HEK293 (cell line): ENCODE measurements around the gene CYB5B.
A peak's percentile ranks its signal among the peaks of the same experiment; 100 is the strongest.

Experiments
- CTCF ChIA-PET: fragments of 350-600 bp; formaldehyde crosslinking; extraction: SDS; loops from one replicate; lab custom pipeline; 2021; ENCODE audit warnings: antibody characterized with exemption; lab: Yijun Ruan, JAX
- POLR2A ChIA-PET: fragments of 300-600 bp; formaldehyde crosslinking; extraction: SDS; loops from one replicate; lab custom pipeline; 2020; ENCODE audit warnings: antibody characterized with exemption, inconsistent platforms; lab: Yijun Ruan, JAX
- H3K27ac ChIP-seq: fragments of 200-500 bp; sonication (Bioruptor generic); 2 replicates; pipeline ENCODE4 v1.5.1; 2014; ENCODE audit warnings: low read depth, low read length, control low read depth, inconsistent platforms; ENCODE audit errors: extremely low read depth
- H3K36me3 ChIP-seq, 2 experiments: fragments of 200-500 bp in 1 of 2; sonication (Bioruptor generic) in 1 of 2; 1 replicate in 1 of 2; 2 replicates in 1 of 2; pipeline ENCODE4 v1.5.1; 2014 to 2017; ENCODE audit warnings: inconsistent platforms in 2 of 2, low read length in 2 of 2; ENCODE audit not compliant: control insufficient read depth in 2 of 2, insufficient read depth in 1 of 2
- H3K4me1 ChIP-seq: fragments of 200-500 bp; sonication (Bioruptor generic); 2 replicates; pipeline ENCODE4 v1.5.1; 2014; ENCODE audit warnings: mild to moderate bottlenecking, low read length, inconsistent platforms; ENCODE audit not compliant: control insufficient read depth, insufficient read depth
- H3K4me3 ChIP-seq: 2 replicates; pipeline ENCODE4 v1.5.1; 2011; ENCODE audit warnings: low read depth, mild to moderate bottlenecking, control low read depth, low read length, moderate library complexity
- H3K9me3 ChIP-seq: fragments of 200-500 bp; sonication (Bioruptor generic); 2 replicates; pipeline ENCODE4 v1.5.1; 2014; ENCODE audit warnings: low read depth, low read length, inconsistent platforms; ENCODE audit not compliant: control insufficient read depth, insufficient read depth
- FEZF1 ChIP-seq: fragments of 450-650 bp; formaldehyde crosslinking; IDR thresholded peaks from 2 replicates; pipeline ENCODE4 v1.5.1; 2016; ENCODE audit warnings: missing biosample characterization, missing genetic modification characterization
- OVOL3 ChIP-seq: fragments of 450-650 bp; formaldehyde crosslinking; IDR thresholded peaks from 2 replicates; pipeline ENCODE4 v1.5.1; 2016; ENCODE audit warnings: missing biosample characterization, missing genetic modification characterization
- SCRT1 ChIP-seq: fragments of 450-650 bp; formaldehyde crosslinking; IDR thresholded peaks from 2 replicates; pipeline ENCODE4 v1.5.1; 2016; ENCODE audit warnings: missing biosample characterization, missing genetic modification characterization, borderline replicate concordance
- SP2 ChIP-seq: fragments of 450-650 bp; formaldehyde crosslinking; IDR thresholded peaks from 2 replicates; pipeline ENCODE4 v1.5.1; 2016; ENCODE audit warnings: missing biosample characterization, missing genetic modification characterization
- ZIC2 ChIP-seq: fragments of 450-650 bp; formaldehyde crosslinking; IDR thresholded peaks from 2 replicates; pipeline ENCODE4 v1.5.1; 2016; ENCODE audit warnings: missing biosample characterization, missing genetic modification characterization
- ZNF157 ChIP-seq: fragments of 450-650 bp; formaldehyde crosslinking; IDR thresholded peaks from 2 replicates; pipeline ENCODE4 v1.5.1; 2016; ENCODE audit warnings: missing biosample characterization, missing genetic modification characterization
- ZNF174 ChIP-seq: fragments of 450-650 bp; formaldehyde crosslinking; IDR thresholded peaks from 2 replicates; pipeline ENCODE4 v1.5.0; 2017; ENCODE audit warnings: missing biosample characterization, mild to moderate bottlenecking, missing genetic modification characterization
- ZNF404 ChIP-seq: fragments of 450-650 bp; formaldehyde crosslinking; IDR thresholded peaks from 2 replicates; pipeline ENCODE4 v1.5.1; 2017; ENCODE audit warnings: missing biosample characterization, missing genetic modification characterization
- ZNF560 ChIP-seq: fragments of 450-650 bp; formaldehyde crosslinking; IDR thresholded peaks from 2 replicates; pipeline ENCODE4 v1.5.1; 2017; ENCODE audit warnings: missing biosample characterization, missing genetic modification characterization, borderline replicate concordance
- ZNF600 ChIP-seq: fragments of 450-650 bp; formaldehyde crosslinking; IDR thresholded peaks from 2 replicates; pipeline ENCODE4 v1.5.1; 2016; ENCODE audit warnings: missing biosample characterization, missing genetic modification characterization
- ZNF623 ChIP-seq: fragments of 450-650 bp; formaldehyde crosslinking; IDR thresholded peaks from 2 replicates; pipeline ENCODE4 v1.5.1; 2016; ENCODE audit warnings: missing biosample characterization, missing genetic modification characterization
- ZNF654 ChIP-seq: fragments of 450-650 bp; formaldehyde crosslinking; IDR thresholded peaks from 2 replicates; pipeline ENCODE4 v1.5.1; 2016; ENCODE audit warnings: low read depth, missing biosample characterization, missing genetic modification characterization
- ZNF707 ChIP-seq: fragments of 450-650 bp; formaldehyde crosslinking; IDR thresholded peaks from 2 replicates; pipeline ENCODE4 v1.5.1; 2016; ENCODE audit warnings: missing biosample characterization, missing genetic modification characterization
- ZNF785 ChIP-seq: fragments of 450-650 bp; formaldehyde crosslinking; IDR thresholded peaks from 2 replicates; pipeline ENCODE4 v1.5.1; 2016; ENCODE audit warnings: missing biosample characterization, missing genetic modification characterization
- TF ChIP-seq, protein P1 (sequence below): fragments of 450-650 bp; formaldehyde crosslinking; IDR thresholded peaks from 2 replicates; pipeline ENCODE4 v1.5.1; 2017; ENCODE audit warnings: missing biosample characterization, missing genetic modification characterization
- TF ChIP-seq, protein P2 (sequence below): fragments of 450-650 bp; formaldehyde crosslinking; IDR thresholded peaks from 2 replicates; pipeline ENCODE4 v1.5.1; 2016; ENCODE audit warnings: missing biosample characterization, missing genetic modification characterization
- TF ChIP-seq, protein P3 (sequence below): fragments of 450-650 bp; formaldehyde crosslinking; IDR thresholded peaks from 2 replicates; pipeline ENCODE4 v1.5.1; 2016; ENCODE audit warnings: missing biosample characterization, missing genetic modification characterization
- TF ChIP-seq, protein P4 (sequence below): fragments of 450-650 bp; formaldehyde crosslinking; IDR thresholded peaks from 2 replicates; pipeline ENCODE4 v1.5.0; 2017; ENCODE audit warnings: missing biosample characterization, missing genetic modification characterization, borderline replicate concordance
- TF ChIP-seq, protein P5 (sequence below): fragments of 450-650 bp; formaldehyde crosslinking; IDR thresholded peaks from 2 replicates; pipeline ENCODE4 v1.5.1; 2016; ENCODE audit warnings: missing biosample characterization, missing genetic modification characterization
- TF ChIP-seq, protein P6 (sequence below): fragments of 450-650 bp; formaldehyde crosslinking; IDR thresholded peaks from 2 replicates; pipeline ENCODE4 v1.5.1; 2016; ENCODE audit warnings: missing biosample characterization, missing genetic modification characterization
- TF ChIP-seq, protein P7 (sequence below): fragments of 450-650 bp; formaldehyde crosslinking; IDR thresholded peaks from 2 replicates; pipeline ENCODE4 v1.5.1; 2016; ENCODE audit warnings: missing biosample characterization, missing genetic modification characterization

Gene CYB5B

DNA sequence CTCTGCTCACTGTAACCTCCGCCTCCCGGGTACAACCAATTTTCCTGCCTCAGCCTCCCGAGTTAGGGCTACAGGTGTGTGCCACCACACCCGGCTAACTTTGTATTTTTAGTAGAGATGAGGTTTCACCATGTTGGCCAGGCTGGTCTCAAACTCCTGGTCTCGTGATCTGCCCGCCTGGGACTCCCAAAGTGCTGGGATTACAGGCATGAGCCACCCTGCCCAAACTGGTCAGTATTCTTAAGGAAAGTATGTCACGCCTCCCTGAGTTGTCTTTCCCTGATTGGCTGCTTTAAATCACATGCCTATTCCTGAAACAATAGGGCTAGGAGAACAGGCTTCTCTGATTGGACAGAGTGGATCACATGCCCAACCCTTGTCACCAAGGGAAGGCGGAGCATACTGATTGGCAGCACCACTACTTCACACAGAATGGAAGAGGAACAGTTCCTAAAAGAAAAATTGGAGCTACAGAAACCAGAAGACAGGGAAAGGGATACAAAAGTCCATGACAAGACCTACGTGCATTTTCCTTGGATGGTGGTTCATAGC is 17.6 kb upstream of the CYB5B start:
- Histone ChIP-seq H3K4me1 (peaks cover 14% of the 10 kb centered on the region), H3K4me3 (no peak overlapping the region), H3K27ac (no peak overlapping the region), H3K9me3 (no peaks in the 10 kb centered on the region), H3K36me3 (no peaks in the 10 kb centered on the region)
- POLR2A ChIA-PET = no interaction called here
- CTCF ChIA-PET = interaction anchor here (0.7 kb wide), 1 partner anchor 8 kb away, joined by 4 read pairs; no protein-coding TSS in a partner anchor
- no peak for TF ChIP-seq ZNF600
- TF ChIP-seq SP2 (tag by site-specific recombination) = peak; percentile 33; the same call in 1 of the 2 replicates

DNA sequence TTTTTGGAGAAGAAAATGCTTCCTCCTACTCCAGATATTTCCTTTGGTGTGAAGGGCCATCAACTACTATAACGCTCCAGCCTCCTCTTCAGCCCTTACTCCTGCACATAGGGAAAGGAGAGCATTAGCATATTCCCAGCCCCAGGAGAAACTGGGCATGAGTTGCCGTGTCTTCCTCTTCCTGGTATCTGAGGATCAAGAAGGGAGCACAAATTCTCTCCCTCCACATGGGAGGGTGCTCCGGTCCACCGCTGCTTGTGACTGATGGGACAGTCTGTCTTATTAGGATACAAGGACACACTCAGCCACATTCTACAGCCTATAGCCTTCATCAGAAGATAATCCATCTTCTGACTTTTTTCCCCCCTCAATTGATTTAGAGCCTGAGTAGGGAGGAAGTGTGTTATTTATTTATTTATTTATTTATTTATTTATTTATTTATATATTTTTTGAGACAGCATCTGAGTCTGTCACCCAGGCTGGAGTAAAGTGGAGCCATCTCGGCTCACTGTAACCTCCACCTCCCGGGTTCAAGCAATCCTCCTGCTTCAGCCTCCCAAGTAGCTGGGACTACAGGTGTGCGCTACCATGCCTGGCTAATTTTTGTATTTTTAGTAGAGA is 16.6 kb upstream of the CYB5B start:
- H3K9me3 ChIP-seq = no peaks in the 10 kb centered on the region
- H3K36me3 ChIP-seq = no peaks in the 10 kb centered on the region
- H3K4me1 ChIP-seq = peaks cover 14% of the 10 kb centered on the region
- POLR2A ChIA-PET = no interaction called here
- no peak overlapping the region for H3K4me3 ChIP-seq
- H3K27ac ChIP-seq = no peak overlapping the region
- CTCF ChIA-PET = interaction anchor here (0.7 to 1.2 kb wide), 3 partner anchors 8 to 10 kb away, joined by 3 to 6 read pairs (median 4); no protein-coding TSS in a partner anchor
- TF ChIP-seq ZNF404 (tag by site-specific recombination) = peak; percentile 95
- TF ChIP-seq, protein P1, sequence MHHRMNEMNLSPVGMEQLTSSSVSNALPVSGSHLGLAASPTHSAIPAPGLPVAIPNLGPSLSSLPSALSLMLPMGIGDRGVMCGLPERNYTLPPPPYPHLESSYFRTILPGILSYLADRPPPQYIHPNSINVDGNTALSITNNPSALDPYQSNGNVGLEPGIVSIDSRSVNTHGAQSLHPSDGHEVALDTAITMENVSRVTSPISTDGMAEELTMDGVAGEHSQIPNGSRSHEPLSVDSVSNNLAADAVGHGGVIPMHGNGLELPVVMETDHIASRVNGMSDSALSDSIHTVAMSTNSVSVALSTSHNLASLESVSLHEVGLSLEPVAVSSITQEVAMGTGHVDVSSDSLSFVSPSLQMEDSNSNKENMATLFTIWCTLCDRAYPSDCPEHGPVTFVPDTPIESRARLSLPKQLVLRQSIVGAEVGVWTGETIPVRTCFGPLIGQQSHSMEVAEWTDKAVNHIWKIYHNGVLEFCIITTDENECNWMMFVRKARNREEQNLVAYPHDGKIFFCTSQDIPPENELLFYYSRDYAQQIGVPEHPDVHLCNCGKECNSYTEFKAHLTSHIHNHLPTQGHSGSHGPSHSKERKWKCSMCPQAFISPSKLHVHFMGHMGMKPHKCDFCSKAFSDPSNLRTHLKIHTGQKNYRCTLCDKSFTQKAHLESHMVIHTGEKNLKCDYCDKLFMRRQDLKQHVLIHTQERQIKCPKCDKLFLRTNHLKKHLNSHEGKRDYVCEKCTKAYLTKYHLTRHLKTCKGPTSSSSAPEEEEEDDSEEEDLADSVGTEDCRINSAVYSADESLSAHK (tag by site-specific recombination) = no peak; the same call in 1 of the 2 replicates
- TF ChIP-seq ZNF707 (tag by site-specific recombination) = no peak
- TF ChIP-seq, protein P2, sequence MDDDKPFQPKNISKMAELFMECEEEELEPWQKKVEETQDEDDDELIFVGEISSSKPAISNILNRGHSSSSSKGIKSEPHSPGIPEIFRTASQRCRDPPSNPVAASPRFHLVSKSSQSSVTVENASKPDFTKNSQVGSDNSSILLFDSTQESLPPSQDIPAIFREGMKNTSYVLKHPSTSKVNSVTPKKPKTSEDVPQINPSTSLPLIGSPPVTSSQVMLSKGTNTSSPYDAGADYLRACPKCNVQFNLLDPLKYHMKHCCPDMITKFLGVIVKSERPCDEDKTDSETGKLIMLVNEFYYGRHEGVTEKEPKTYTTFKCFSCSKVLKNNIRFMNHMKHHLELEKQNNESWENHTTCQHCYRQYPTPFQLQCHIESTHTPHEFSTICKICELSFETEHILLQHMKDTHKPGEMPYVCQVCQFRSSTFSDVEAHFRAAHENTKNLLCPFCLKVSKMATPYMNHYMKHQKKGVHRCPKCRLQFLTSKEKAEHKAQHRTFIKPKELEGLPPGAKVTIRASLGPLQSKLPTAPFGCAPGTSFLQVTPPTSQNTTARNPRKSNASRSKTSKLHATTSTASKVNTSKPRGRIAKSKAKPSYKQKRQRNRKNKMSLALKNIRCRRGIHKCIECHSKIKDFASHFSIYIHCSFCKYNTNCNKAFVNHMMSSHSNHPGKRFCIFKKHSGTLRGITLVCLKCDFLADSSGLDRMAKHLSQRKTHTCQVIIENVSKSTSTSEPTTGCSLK (tag by site-specific recombination) = no peak
- TF ChIP-seq, protein P3, sequence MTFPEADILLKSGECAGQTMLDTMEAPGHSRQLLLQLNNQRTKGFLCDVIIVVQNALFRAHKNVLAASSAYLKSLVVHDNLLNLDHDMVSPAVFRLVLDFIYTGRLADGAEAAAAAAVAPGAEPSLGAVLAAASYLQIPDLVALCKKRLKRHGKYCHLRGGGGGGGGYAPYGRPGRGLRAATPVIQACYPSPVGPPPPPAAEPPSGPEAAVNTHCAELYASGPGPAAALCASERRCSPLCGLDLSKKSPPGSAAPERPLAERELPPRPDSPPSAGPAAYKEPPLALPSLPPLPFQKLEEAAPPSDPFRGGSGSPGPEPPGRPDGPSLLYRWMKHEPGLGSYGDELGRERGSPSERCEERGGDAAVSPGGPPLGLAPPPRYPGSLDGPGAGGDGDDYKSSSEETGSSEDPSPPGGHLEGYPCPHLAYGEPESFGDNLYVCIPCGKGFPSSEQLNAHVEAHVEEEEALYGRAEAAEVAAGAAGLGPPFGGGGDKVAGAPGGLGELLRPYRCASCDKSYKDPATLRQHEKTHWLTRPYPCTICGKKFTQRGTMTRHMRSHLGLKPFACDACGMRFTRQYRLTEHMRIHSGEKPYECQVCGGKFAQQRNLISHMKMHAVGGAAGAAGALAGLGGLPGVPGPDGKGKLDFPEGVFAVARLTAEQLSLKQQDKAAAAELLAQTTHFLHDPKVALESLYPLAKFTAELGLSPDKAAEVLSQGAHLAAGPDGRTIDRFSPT (tag by site-specific recombination) = no peak
- TF ChIP-seq ZNF654 (tag by site-specific recombination) = peak; percentile 40
- TF ChIP-seq, protein P4, sequence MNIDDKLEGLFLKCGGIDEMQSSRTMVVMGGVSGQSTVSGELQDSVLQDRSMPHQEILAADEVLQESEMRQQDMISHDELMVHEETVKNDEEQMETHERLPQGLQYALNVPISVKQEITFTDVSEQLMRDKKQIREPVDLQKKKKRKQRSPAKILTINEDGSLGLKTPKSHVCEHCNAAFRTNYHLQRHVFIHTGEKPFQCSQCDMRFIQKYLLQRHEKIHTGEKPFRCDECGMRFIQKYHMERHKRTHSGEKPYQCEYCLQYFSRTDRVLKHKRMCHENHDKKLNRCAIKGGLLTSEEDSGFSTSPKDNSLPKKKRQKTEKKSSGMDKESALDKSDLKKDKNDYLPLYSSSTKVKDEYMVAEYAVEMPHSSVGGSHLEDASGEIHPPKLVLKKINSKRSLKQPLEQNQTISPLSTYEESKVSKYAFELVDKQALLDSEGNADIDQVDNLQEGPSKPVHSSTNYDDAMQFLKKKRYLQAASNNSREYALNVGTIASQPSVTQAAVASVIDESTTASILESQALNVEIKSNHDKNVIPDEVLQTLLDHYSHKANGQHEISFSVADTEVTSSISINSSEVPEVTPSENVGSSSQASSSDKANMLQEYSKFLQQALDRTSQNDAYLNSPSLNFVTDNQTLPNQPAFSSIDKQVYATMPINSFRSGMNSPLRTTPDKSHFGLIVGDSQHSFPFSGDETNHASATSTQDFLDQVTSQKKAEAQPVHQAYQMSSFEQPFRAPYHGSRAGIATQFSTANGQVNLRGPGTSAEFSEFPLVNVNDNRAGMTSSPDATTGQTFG = no peak
- peak; percentile 84 for TF ChIP-seq ZNF623 (tag by site-specific recombination)
- TF ChIP-seq, protein P5, sequence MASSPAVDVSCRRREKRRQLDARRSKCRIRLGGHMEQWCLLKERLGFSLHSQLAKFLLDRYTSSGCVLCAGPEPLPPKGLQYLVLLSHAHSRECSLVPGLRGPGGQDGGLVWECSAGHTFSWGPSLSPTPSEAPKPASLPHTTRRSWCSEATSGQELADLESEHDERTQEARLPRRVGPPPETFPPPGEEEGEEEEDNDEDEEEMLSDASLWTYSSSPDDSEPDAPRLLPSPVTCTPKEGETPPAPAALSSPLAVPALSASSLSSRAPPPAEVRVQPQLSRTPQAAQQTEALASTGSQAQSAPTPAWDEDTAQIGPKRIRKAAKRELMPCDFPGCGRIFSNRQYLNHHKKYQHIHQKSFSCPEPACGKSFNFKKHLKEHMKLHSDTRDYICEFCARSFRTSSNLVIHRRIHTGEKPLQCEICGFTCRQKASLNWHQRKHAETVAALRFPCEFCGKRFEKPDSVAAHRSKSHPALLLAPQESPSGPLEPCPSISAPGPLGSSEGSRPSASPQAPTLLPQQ (tag by site-specific recombination) = no peak
- TF ChIP-seq ZIC2 (tag by site-specific recombination) = no peak
- TF ChIP-seq ZNF174 (tag by site-specific recombination) = no peak
- TF ChIP-seq ZNF785 (tag by site-specific recombination) = no peak
- TF ChIP-seq FEZF1 (tag by site-specific recombination) = peak; percentile 14; the same call in 1 of the 2 replicates
- peak; percentile 95 for TF ChIP-seq ZNF560
- TF ChIP-seq OVOL3 = peak; percentile 57; the same call in 1 of the 2 replicates
- no peak for TF ChIP-seq SCRT1 (tag by site-specific recombination)
- TF ChIP-seq, protein P6, sequence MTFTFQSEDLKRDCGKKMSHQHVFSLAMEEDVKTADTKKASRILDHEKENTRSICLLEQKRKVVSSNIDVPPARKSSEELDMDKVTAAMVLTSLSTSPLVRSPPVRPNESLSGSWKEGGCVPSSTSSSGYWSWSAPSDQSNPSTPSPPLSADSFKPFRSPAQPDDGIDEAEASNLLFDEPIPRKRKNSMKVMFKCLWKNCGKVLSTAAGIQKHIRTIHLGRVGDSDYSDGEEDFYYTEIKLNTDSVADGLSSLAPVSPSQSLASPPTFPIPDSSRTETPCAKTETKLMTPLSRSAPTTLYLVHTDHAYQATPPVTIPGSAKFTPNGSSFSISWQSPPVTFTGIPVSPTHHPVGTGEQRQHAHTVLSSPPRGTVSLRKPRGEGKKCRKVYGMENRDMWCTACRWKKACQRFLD (tag by site-specific recombination) = no peak
- TF ChIP-seq, protein P7, sequence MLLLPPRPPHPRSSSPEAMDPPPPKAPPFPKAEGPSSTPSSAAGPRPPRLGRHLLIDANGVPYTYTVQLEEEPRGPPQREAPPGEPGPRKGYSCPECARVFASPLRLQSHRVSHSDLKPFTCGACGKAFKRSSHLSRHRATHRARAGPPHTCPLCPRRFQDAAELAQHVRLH (tag by site-specific recombination) = peak; percentile 71; the same call in 1 of the 2 replicates
- 0 out of 2 replicates have a peak, but pooled peaks have one; percentile 25 for TF ChIP-seq ZNF157
